ENCODE results near the gene LGI4. TPM values are rescaled to one million over a fixed set of nuclear protein-coding genes. Genes with fewer than 3 reads are reported as not detected.

LGI4 gene
- total and polyA plus RNA-seq, 4 donors: 0.18 to 1.5 (median 1.1) TPM

- no peak for DNase-seq (ENCODE audit: low spot score)
- Histone ChIP-seq H3K9ac (ENCODE audit: low read depth in 1 of 2, low read length in 2 of 2) (peak overlapping the region; percentile 49 to 76), H3K36me3 (ENCODE audit: control insufficient read depth in 4 of 4, insufficient read depth in 3 of 4, low read depth in 1 of 4, low read length in 3 of 4) (no peaks in the 10 kb centered on the region), H3K27ac (ENCODE audit: low read depth in 1 of 2, low read length in 2 of 2) (peak overlapping the region; percentile 97 to 99), H3K4me3 (ENCODE audit: low read depth in 1 of 3, low read length in 3 of 3) (peak overlapping the region in 2 of 3 donors; percentile 35 to 51), H3K27me3 (ENCODE audit: control insufficient read depth in 4 of 4, insufficient read depth in 4 of 4, low read length in 3 of 4) (no peaks in the 10 kb centered on the region), H3K4me1 (ENCODE audit: control insufficient read depth in 4 of 4, insufficient read depth in 4 of 4, low read length in 3 of 4) (peaks cover 18 to 50% (median 37%) of the 10 kb centered on the region in 4 donors), H3K9me3 (ENCODE audit: control insufficient read depth in 4 of 4, low read length in 3 of 4) (no peaks in the 10 kb centered on the region)
- WGBS: 20% methylated on average over 9 of the region's 9 CpGs
- TF ChIP-seq GABPA (IDR thresholded peaks at IDR 0.05 in 1 of 2, conservative IDR thresholded peaks at IDR 0.05 in 1 of 2): peak in 1 of 2 donors; percentile 41
- TF ChIP-seq HNF4A (conservative IDR thresholded peaks at IDR 0.05): peak; percentile 88 to 90
- peak; percentile 78 for TF ChIP-seq ATF3 (IDR thresholded peaks at IDR 0.05)
- TF ChIP-seq JUND (IDR thresholded peaks at IDR 0.05): peak in 1 of 2 donors; percentile 67
- TF ChIP-seq MAX (IDR thresholded peaks at IDR 0.05): peak; percentile 92
- TF ChIP-seq SP1 (IDR thresholded peaks at IDR 0.05): peak; percentile 96
- peak; percentile 75 for TF ChIP-seq TAF1 (conservative IDR thresholded peaks at IDR 0.05)
- peak; percentile 90 for TF ChIP-seq ZBTB33 (IDR thresholded peaks at IDR 0.05)
- peak; percentile 90 for TF ChIP-seq REST (IDR thresholded peaks at IDR 0.05)
- TF ChIP-seq HNF4G (IDR thresholded peaks at IDR 0.05): no peak
- TF ChIP-seq RXRA (IDR thresholded peaks at IDR 0.05): peak; percentile 96 to 99
- peak in 1 of 2 donors; percentile 91 for TF ChIP-seq EGR1 (IDR thresholded peaks at IDR 0.05; ENCODE audit: low read depth in 2 of 2)
- peak in 1 of 2 donors; percentile 36 for TF ChIP-seq RAD21 (IDR thresholded peaks at IDR 0.05)
- peak; percentile 92 for TF ChIP-seq YY1 (IDR thresholded peaks at IDR 0.05)
- no peak for TF ChIP-seq CTCF (IDR thresholded peaks at IDR 0.05; ENCODE audit: low read depth, low read length, missing input control)
- peak; percentile 74 for TF ChIP-seq NR2F2 (IDR thresholded peaks at IDR 0.05)
- TF ChIP-seq FOXA1 (IDR thresholded peaks at IDR 0.05): peak; percentile 88
- TF ChIP-seq FOXA2 (IDR thresholded peaks at IDR 0.05): peak; percentile 94
Measured at GRCh38 chr19:35136977-35137702, 2.3 kb upstream of the LGI4 start.
